Effector memory CD8-positive, alpha-beta T cell (primary cell): Measurements from ENCODE around the gene SLC1A2.
A peak's percentile ranks its signal among the peaks of the same experiment; 100 is the strongest.

Experiments
- ATAC-seq: fragments of 150-1000 bp; cut with Tn5 transposase; replicated peaks from 2 replicates; pipeline ENCODE4 v1.10.0; 2021; ENCODE audit warnings: mild to moderate bottlenecking, moderate library complexity
- DNase-seq, 3 experiments: peaks; one replicate each; pipeline ENCODE4 v3.0.0; 2021
- H3K27ac Mint-ChIP-seq, 2 donors: one replicate each; pipeline ENCODE4 v1.8.0; 2022; ENCODE audit warnings: mild to moderate bottlenecking in 2 of 2, mixed read lengths in 2 of 2, moderate library complexity in 2 of 2
- H3K27me3 Mint-ChIP-seq, 2 donors: one replicate each; pipeline ENCODE4 v1.8.0; 2022; ENCODE audit warnings: mixed read lengths in 2 of 2
- H3K36me3 Mint-ChIP-seq: one replicate; pipeline ENCODE4 v1.8.0; 2022; ENCODE audit warnings: mild to moderate bottlenecking, moderate library complexity, mixed read lengths; ENCODE audit not compliant: insufficient read depth
- H3K4me1 Mint-ChIP-seq, 2 donors: one replicate each; pipeline ENCODE4 v1.8.0; 2022; ENCODE audit warnings: low read depth in 2 of 2, mixed read lengths in 2 of 2
- H3K4me3 Mint-ChIP-seq, 2 donors: one replicate each; pipeline ENCODE4 v1.8.0; 2022; ENCODE audit warnings: mild to moderate bottlenecking in 2 of 2, mixed read lengths in 2 of 2, moderate library complexity in 2 of 2
- H3K9me3 Mint-ChIP-seq, 2 donors: one replicate each; pipeline ENCODE4 v1.8.0; 2022; ENCODE audit warnings: mixed read lengths in 2 of 2

The SLC1A2 gene

DNA sequence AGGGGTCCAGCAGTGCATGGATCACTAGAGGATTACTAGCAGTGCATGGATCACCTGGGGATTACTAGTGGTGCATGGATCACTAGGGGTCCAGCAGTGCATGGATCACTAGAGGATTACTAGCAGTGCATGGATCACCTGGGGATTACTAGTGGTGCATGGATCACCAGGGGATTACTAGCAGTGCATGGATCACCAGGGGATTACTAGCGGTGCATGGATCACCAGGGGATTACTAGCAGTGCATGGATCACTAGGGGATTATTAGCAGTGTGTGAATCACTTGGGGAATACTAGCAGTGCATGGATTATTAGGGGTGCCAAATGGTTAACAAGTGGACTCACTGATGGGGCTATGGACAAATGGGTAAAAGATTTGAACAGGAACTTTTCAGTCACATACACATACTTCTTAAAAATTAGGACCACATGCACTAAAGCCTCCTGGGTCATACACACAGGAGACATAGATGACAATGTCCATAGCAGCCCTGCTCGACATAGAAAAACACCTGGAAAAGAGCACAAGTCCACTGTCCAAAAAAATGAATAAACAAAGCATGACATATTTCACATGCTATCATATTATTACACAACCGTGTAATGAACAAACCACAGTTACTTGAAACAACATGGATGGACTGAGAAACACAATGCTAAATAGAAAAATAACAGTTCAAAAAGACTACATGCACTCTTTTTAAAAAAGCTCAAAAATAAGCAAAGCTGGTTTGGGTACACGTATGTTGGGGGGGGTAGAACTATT, 170.6 kb downstream of the SLC1A2 start:
- Mint-ChIP-seq H3K4me3 (peak overlapping the region in 1 of 2 donors; percentile 55), H3K27ac (peak overlapping the region; percentile 98), H3K36me3 (peaks cover 19% of the 10 kb centered on the region), H3K9me3 (no peaks in the 10 kb centered on the region), H3K27me3 (no peaks in the 10 kb centered on the region), H3K4me1 (peaks cover 33 to 34% of the 10 kb centered on the region in 2 donors)
- ATAC-seq (no peak), DNase-seq (no peak)

DNA sequence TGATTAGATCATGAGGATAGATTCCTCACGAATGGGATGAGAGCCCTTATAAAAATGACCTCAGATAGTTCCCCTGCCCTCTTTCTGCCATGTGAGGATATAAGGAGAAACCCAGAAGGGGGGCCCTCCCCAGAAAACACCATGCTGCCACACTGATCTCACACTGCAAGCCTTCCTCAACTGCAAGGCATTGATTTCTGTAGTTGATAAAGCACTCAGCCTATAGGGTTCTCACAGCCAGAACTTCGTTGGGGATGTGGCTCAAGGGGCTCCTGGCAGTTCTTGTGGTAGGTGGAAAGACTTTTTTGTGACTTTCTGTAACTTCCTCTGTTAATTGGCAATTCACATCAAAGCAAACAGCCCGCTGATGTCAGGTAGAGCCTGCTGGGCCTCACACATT, 171.5 kb downstream of the SLC1A2 start:
- Mint-ChIP-seq H3K4me3 (peak overlapping the region; percentile 55 to 59), H3K4me1 (peaks cover 37 to 39% of the 10 kb centered on the region in 2 donors), H3K27ac (peak overlapping the region; percentile 98), H3K27me3 (no peaks in the 10 kb centered on the region), H3K36me3 (peaks cover 19% of the 10 kb centered on the region), H3K9me3 (no peaks in the 10 kb centered on the region)
- peak; percentile 60 for ATAC-seq
- DNase-seq: peak; percentile 47 to 54 (median 48)

DNA sequence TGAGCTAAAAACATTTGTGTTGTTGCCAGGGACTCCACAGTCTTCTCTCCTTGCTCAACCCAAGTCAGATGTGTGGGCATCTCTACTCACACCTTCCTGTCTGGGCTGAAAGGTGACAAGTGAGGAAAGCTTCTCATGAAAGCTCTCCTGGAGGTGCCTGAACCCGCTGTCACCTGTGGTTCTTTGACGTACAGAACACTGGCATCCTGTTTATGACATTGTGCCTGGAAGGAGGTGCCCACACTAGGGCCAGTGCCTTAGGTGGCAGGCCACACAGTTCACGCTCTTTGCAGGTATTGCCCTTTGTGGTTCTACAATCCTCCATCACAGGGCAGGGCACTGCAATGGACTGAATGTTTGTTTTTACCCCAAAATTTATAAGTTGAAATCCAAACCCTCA, 171.9 kb downstream of the SLC1A2 start:
- peaks cover 41 to 44% of the 10 kb centered on the region in 2 donors for H3K4me1 Mint-ChIP-seq
- no peaks in the 10 kb centered on the region for H3K9me3 Mint-ChIP-seq
- H3K27me3 Mint-ChIP-seq: no peaks in the 10 kb centered on the region
- peak; percentile 79 to 83 (median 81) for DNase-seq
- peak overlapping the region; percentile 55 to 59 for H3K4me3 Mint-ChIP-seq
- ATAC-seq: peak; percentile 89
- H3K36me3 Mint-ChIP-seq: peaks cover 19% of the 10 kb centered on the region
- peak overlapping the region; percentile 98 for H3K27ac Mint-ChIP-seq

DNA sequence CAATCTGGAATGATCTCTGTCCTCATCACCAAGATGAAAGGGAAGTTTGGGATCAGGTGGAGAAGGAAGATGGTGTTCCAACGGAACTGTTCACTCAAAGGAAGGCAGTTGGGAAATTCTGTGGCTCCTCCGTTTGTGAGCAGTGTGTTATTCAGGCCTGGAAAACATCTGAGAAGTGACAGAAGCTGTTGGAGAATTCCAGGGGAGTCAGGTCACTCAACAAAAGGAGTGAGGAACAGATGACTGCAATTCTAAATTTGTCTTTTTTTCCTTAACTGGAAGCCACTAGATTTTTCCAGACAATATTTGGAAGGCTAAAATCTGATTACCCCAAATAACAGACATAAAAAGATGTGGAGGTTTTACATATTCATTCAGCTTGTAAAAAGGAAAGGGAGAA, 172.6 kb downstream of the SLC1A2 start:
- Mint-ChIP-seq H3K4me3 (peak overlapping the region; percentile 55 to 59), H3K36me3 (peaks cover 19% of the 10 kb centered on the region), H3K4me1 (peaks cover 45 to 48% of the 10 kb centered on the region in 2 donors), H3K9me3 (no peaks in the 10 kb centered on the region), H3K27me3 (no peaks in the 10 kb centered on the region), H3K27ac (peak overlapping the region; percentile 98)
- DNase-seq: no peak
- ATAC-seq: no peak

DNA sequence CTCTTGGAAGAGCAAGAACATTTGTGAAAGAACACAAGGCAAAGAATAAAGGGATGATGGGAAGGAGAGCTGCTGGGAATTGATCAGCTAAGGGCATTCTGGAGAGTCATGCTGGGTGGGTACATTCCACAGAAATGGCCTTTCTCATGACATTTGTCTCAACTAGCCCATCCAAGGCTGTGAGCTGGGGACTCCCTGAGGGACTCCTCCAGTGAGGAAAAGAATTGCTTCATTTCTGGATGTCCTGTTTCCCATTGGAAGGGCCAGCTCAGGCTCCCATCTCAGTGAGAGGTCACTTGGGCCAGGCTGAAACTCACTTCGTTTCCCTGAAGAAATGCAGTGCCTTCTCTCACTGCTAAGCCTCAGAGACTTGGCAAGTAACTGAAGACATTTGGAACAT, 173.6 kb downstream of the SLC1A2 start:
- no peak for ATAC-seq
- no peaks in the 10 kb centered on the region for H3K27me3 Mint-ChIP-seq
- H3K4me3 Mint-ChIP-seq: no peak overlapping the region
- H3K27ac Mint-ChIP-seq: peak overlapping the region; percentile 98
- H3K9me3 Mint-ChIP-seq: peaks cover 0 to 7% of the 10 kb centered on the region in 2 donors
- no peak for DNase-seq
- peaks cover 19% of the 10 kb centered on the region for H3K36me3 Mint-ChIP-seq
- H3K4me1 Mint-ChIP-seq: peaks cover 48 to 52% of the 10 kb centered on the region in 2 donors

DNA sequence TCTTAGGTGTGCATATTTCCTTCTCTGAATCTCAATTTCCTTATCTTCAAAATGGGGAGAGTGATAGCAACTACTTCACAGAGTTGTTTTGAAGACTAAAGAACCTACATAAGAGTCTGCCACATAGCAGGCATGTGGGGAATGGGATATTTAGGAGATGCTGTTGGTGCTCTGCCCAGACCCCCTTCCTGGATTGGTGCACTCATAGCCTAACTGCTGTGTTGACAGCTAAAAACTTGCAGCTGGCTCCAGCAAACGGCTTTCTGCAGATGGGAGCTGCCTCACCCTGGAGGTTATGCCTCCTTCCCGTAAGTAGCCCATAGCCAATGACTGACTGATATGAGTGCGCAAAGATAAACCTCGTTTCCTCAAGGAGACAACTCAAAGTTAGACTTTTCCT, 174.3 kb downstream of the SLC1A2 start:
- H3K9me3 Mint-ChIP-seq: peaks cover 0 to 7% of the 10 kb centered on the region in 2 donors
- H3K4me3 Mint-ChIP-seq: peak overlapping the region in 1 of 2 donors; percentile 37
- peak overlapping the region; percentile 98 for H3K27ac Mint-ChIP-seq
- H3K36me3 Mint-ChIP-seq: peaks cover 19% of the 10 kb centered on the region
- no peak for ATAC-seq
- no peaks in the 10 kb centered on the region for H3K27me3 Mint-ChIP-seq
- H3K4me1 Mint-ChIP-seq: peaks cover 48 to 52% of the 10 kb centered on the region in 2 donors
- DNase-seq: no peak

DNA sequence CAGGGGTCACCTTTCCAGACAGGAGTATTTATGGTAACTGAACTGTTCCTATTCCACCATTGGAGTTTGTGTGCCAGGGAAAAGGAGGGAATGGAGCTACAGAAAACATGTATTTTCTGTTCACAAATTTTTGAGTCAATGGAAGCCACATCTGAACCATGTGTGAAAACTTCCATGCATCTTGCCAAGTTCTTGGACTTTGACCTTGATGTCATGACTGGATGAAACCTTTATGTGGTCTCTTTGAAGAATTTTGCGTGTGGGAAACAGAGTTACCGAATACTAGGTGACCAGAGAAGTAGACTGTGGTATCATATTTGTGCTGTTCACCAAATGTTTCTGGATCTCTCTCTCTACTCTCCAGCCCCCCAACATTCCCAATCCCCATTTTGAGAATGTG, 175.6 kb downstream of the SLC1A2 start:
- Mint-ChIP-seq H3K27ac (no peak overlapping the region), H3K9me3 (peaks cover 0 to 7% of the 10 kb centered on the region in 2 donors), H3K36me3 (peaks cover 20% of the 10 kb centered on the region), H3K4me3 (no peak overlapping the region), H3K4me1 (peaks cover 40 to 49% of the 10 kb centered on the region in 2 donors), H3K27me3 (no peaks in the 10 kb centered on the region)
- no peak for ATAC-seq
- no peak for DNase-seq

DNA sequence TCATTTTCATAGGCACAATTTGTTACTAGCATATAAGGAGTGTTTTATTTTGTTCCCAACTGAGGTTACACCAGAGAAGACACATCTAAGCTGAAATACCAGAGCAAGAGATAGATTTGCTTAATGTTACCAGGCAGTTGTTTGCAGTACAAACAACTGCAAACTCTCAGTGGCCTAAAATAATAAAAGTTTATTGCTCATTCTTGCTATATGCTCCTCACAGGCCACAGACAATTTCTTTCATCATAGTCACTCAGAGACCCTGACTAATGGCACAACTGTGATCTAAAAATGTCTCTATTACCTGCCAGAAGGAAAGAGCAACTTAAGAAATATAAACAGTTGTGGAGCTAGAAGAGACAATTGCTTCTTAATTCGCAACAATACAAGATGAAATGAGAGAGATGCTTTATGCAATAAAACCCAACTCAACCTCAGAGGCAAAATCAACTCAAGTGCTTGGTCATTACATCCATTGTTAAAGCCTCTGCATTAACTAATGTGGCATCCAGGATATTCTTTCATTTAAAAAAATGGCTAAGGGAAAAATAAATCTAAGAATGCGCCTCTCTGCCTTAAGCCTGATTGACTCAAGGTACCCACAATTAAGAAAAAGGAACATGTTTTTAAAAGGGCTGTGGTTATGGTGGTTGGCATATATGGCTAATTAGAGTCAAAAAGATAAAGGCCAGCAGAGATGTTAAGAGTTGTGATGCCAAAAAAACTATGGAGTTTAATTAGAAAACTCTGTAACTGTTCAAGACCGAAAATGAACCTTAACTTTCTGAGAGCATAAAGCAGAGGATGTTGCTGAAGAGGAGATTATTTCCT, 176.7 kb downstream of the SLC1A2 start:
- H3K4me3 Mint-ChIP-seq: peak overlapping the region in 1 of 2 donors; percentile 34
- peaks cover 0 to 7% of the 10 kb centered on the region in 2 donors for H3K9me3 Mint-ChIP-seq
- no peak for ATAC-seq
- peaks cover 41 to 50% of the 10 kb centered on the region in 2 donors for H3K4me1 Mint-ChIP-seq
- peaks cover 13% of the 10 kb centered on the region for H3K36me3 Mint-ChIP-seq
- H3K27ac Mint-ChIP-seq: peak overlapping the region; percentile 91
- DNase-seq: no peak
- no peaks in the 10 kb centered on the region for H3K27me3 Mint-ChIP-seq

DNA sequence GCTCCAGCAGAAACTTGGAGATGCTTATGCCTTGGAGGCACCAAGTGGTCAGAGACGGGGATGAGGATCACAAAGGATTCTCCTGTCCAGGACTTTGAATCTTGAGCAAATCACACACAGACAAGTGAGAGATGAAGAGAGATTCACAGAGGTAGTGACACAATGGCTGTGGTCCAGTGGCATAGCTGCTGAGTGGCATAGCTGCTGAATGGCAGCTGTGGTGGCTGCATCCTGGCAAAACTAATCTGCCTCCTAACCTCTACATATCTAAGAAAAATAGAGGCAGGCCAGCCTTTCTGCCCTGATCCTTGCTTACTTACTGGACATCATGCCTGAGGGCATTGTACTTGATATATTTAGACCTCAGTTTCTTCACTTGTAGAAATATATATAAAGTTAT, 177.8 kb downstream of the SLC1A2 start:
- DNase-seq: no peak
- Mint-ChIP-seq H3K4me3 (no peak overlapping the region), H3K36me3 (peaks cover 7% of the 10 kb centered on the region), H3K27me3 (no peaks in the 10 kb centered on the region), H3K9me3 (peaks cover 0 to 7% of the 10 kb centered on the region in 2 donors), H3K27ac (peak overlapping the region in 1 of 2 donors; percentile 49), H3K4me1 (peaks cover 40 to 44% of the 10 kb centered on the region in 2 donors)
- peak; percentile 23 for ATAC-seq

DNA sequence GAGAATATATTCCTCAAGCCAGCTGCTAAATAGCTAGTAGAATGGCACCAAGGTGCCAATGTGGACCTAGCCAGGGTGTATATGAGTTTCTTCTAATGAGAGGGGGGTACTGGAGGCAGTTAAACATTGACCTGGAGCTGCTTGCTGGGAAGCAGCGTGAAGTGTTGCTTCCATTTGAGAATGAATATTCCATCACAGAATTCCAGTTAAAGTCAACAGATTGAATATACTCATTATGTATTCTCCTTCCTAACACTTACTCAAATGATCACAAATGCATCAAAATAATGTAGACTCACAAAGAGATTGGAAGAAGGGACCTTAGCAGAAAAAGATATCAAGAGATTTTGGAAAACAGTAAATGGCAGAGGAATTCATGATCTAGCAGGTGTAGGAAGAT, 178.3 kb downstream of the SLC1A2 start:
- Mint-ChIP-seq H3K27ac (peak overlapping the region; percentile 0 to 49), H3K4me1 (peaks cover 41 to 45% of the 10 kb centered on the region in 2 donors), H3K4me3 (no peak overlapping the region), H3K36me3 (peaks cover 5% of the 10 kb centered on the region), H3K27me3 (no peaks in the 10 kb centered on the region), H3K9me3 (peaks cover 0 to 7% of the 10 kb centered on the region in 2 donors)
- DNase-seq: no peak
- ATAC-seq: no peak

DNA sequence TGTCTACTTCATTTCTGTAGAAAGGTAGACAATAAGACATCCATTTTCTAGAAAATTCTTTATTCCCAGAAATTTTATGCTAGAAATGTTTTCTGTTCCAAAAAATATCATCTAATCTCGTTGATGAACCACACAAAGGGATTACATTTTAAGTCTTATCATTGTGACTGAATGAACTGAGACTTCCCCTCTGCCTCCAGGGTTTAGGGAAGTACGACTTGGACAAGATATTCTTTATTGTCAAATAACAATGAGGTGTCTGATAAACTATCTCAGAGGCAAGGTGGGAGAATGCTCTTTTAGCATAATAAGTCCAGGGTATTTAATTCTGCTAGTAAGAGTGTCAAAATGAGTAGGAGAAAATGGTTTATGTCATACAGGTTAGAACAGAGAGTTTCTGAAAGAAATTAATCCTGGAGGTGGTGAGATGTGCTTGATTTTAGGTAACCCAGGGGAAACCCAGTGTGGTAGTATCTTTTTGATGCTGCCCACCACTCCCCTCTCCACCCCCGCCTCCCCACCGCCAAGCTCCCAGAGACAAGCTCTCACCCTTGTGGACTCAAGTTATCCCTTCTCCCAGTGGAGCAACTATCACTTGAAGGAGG, 179.8 kb downstream of the SLC1A2 start:
- Mint-ChIP-seq H3K27me3 (no peaks in the 10 kb centered on the region), H3K36me3 (peaks cover 4% of the 10 kb centered on the region), H3K4me3 (no peak overlapping the region), H3K27ac (peak overlapping the region in 1 of 2 donors; percentile 0), H3K9me3 (peaks cover 0 to 7% of the 10 kb centered on the region in 2 donors), H3K4me1 (peaks cover 47 to 55% of the 10 kb centered on the region in 2 donors)
- DNase-seq: no peak
- ATAC-seq: no peak

DNA sequence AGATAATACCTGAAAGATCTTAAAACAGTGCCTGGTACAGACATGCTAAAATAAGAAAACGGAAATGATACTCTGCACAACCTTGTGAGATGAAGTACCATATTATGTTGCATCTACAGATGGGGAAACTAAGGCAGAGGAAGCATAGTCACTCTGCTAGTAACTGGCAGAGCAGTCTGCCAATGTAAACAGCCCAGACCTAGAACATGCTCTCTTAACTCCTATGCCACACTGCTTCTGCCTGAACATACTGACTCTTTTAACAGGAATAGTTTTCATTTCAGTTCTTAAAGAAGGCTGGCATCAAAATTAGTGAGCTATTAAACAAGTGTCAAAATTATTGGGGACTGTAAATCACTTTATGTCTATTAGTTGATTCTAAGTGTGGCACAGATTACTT, 180.5 kb downstream of the SLC1A2 start:
- no peaks in the 10 kb centered on the region for H3K27me3 Mint-ChIP-seq
- peaks cover 0 to 14% of the 10 kb centered on the region in 2 donors for H3K9me3 Mint-ChIP-seq
- H3K36me3 Mint-ChIP-seq: peaks cover 8% of the 10 kb centered on the region
- H3K27ac Mint-ChIP-seq: no peak overlapping the region
- no peak for ATAC-seq
- H3K4me1 Mint-ChIP-seq: peaks cover 52 to 54% of the 10 kb centered on the region in 2 donors
- no peak for DNase-seq
- no peak overlapping the region for H3K4me3 Mint-ChIP-seq
